Mesothelial cell of epicardium (in vitro differentiated cells): Measurements from ENCODE around the gene SPOCK2. TPM values are rescaled to one million over a fixed set of nuclear protein-coding genes. Genes with fewer than 3 reads are reported as not detected.

Experiments
- DNase-seq, 2 experiments: peaks; one replicate each; pipeline ENCODE4 v3.0.0; 2021; ENCODE audit warnings: low spot score in 2 of 2; ENCODE audit not compliant: unreplicated experiment in 2 of 2
- H3K27ac Mint-ChIP-seq: 2 replicates; pipeline ENCODE4 v1.8.0; 2021; ENCODE audit warnings: mixed read lengths
- H3K27me3 Mint-ChIP-seq: 2 replicates; pipeline ENCODE4 v1.8.0; 2021; ENCODE audit warnings: low read depth, mixed read lengths
- H3K36me3 Mint-ChIP-seq: 2 replicates; pipeline ENCODE4 v1.8.0; 2021; ENCODE audit warnings: mixed read lengths
- H3K4me1 Mint-ChIP-seq: 2 replicates; pipeline ENCODE4 v1.8.0; 2021; ENCODE audit warnings: mixed read lengths
- H3K4me3 Mint-ChIP-seq: 2 replicates; pipeline ENCODE4 v1.8.0; 2021; ENCODE audit warnings: mild to moderate bottlenecking, moderate library complexity, mixed read lengths
- H3K9me3 Mint-ChIP-seq: 2 replicates; pipeline ENCODE4 v1.8.0; 2021; ENCODE audit warnings: mixed read lengths
- total RNA-seq: library from RNA; stranded (reverse); gene quantifications from 3 replicates; pipeline ENCODE4 v1.2.1, GENCODE V29; 2021
- TF ChIP-seq, protein P1 (sequence below): fragments of 200-600 bp; sonication (generic); IDR thresholded peaks from one replicate; pipeline ENCODE4 v1.5.0; 2021; ENCODE audit warnings: antibody characterized with exemption; ENCODE audit not compliant: unreplicated experiment

The SPOCK2 gene
- total RNA-seq, 1 donor from 2014 or later: 28.5 TPM

DNA sequence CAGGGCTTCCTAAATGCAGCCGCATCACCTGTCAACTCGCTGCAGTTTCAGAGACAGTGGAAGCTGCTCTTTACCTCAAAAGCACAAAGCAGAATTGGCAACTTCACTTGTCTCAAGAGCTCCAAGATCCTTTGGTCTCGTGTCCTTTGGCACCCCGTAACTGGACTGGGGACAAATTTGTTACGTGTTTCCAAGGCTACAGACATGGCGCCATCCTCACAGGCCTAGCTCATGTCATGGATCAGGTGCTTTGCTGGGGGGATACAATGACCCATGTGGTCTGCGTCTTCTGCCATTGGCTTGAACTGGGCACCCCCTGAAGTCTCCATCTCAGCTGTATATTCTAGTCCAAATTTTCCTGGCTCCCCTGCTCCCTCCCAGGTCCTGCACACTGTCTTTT lies 75.6 kb downstream of the SPOCK2 start:
- Mint-ChIP-seq H3K27me3 (no peaks in the 10 kb centered on the region), H3K9me3 (no peaks in the 10 kb centered on the region), H3K4me1 (peaks cover 47% of the 10 kb centered on the region), H3K27ac (no peak overlapping the region), H3K4me3 (no peak overlapping the region), H3K36me3 (peaks cover 11% of the 10 kb centered on the region)
- no peak for DNase-seq
- TF ChIP-seq, protein P1, sequence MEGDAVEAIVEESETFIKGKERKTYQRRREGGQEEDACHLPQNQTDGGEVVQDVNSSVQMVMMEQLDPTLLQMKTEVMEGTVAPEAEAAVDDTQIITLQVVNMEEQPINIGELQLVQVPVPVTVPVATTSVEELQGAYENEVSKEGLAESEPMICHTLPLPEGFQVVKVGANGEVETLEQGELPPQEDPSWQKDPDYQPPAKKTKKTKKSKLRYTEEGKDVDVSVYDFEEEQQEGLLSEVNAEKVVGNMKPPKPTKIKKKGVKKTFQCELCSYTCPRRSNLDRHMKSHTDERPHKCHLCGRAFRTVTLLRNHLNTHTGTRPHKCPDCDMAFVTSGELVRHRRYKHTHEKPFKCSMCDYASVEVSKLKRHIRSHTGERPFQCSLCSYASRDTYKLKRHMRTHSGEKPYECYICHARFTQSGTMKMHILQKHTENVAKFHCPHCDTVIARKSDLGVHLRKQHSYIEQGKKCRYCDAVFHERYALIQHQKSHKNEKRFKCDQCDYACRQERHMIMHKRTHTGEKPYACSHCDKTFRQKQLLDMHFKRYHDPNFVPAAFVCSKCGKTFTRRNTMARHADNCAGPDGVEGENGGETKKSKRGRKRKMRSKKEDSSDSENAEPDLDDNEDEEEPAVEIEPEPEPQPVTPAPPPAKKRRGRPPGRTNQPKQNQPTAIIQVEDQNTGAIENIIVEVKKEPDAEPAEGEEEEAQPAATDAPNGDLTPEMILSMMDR: no peak

DNA sequence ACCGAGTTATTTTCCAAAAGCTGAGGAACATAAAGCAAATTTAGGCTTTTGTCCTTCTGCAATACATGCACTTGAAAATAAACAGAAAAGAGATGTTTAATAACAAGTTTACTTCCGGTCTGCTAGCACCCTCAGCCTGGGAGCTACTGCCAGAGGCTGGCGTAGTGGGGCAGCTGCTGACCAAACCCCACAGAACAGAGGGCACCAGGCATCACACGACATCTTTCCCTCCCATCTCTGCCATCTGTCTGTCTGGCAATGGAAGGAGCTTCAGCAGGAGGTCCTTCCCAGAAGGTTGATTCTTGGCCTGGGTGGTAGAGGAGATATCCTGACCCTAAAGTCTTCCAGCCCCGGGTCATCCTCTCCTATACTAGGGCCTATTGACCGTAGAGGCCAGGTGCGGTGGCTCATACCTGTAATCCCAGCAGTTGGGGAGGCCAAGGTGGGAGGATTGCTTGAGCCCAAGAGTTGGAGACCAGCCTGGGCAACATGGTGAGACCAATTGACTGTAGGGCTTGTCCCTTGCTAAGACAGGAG lies 76.3 kb downstream of the SPOCK2 start:
- peaks cover 42% of the 10 kb centered on the region for H3K4me1 Mint-ChIP-seq
- H3K27ac Mint-ChIP-seq: no peak overlapping the region
- H3K36me3 Mint-ChIP-seq: peaks cover 12% of the 10 kb centered on the region
- H3K9me3 Mint-ChIP-seq: no peaks in the 10 kb centered on the region
- TF ChIP-seq, protein P1: no peak
- no peak for DNase-seq
- H3K4me3 Mint-ChIP-seq: no peak overlapping the region
- H3K27me3 Mint-ChIP-seq: no peaks in the 10 kb centered on the region

- no peak overlapping the region for H3K4me3 Mint-ChIP-seq
- DNase-seq: no peak
- peaks cover 42% of the 10 kb centered on the region for H3K4me1 Mint-ChIP-seq
- TF ChIP-seq, protein P1: no peak
- no peaks in the 10 kb centered on the region for H3K27me3 Mint-ChIP-seq
- H3K27ac Mint-ChIP-seq: peak overlapping the region; percentile 98
- H3K36me3 Mint-ChIP-seq: peaks cover 18% of the 10 kb centered on the region
- H3K9me3 Mint-ChIP-seq: no peaks in the 10 kb centered on the region
Observed at GRCh38 chr10:72011468-72011867, 76.9 kb downstream of the SPOCK2 start.

DNA sequence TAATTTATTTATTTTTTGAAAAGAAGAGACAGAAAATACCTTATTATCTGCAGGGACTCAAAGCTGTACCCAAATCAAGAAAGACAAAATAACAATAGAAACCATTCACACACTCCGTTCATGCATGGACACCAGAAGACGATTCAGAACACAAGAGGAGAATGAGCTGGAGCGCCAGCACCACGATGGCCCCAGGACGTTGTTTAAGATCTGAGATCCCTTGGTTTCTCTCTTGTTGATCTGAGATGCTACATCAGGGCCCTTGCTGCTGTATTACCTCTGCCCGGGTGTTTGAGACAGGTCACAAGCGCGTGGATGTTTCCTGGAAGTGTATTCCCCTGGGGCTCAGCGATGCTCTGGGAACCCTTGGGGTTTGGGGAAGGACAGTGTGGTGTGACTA lies 77.3 kb downstream of the SPOCK2 start:
- Mint-ChIP-seq H3K27ac (peak overlapping the region; percentile 98), H3K9me3 (no peaks in the 10 kb centered on the region), H3K27me3 (no peaks in the 10 kb centered on the region), H3K4me3 (no peak overlapping the region), H3K4me1 (peaks cover 42% of the 10 kb centered on the region), H3K36me3 (peaks cover 18% of the 10 kb centered on the region)
- TF ChIP-seq, protein P1: no peak
- no peak for DNase-seq

GRCh38 chr10:72010234-72010973 lies 77.9 kb downstream of the SPOCK2 start:
- Mint-ChIP-seq H3K4me3 (no peak overlapping the region), H3K27me3 (no peaks in the 10 kb centered on the region), H3K9me3 (no peaks in the 10 kb centered on the region), H3K4me1 (peaks cover 42% of the 10 kb centered on the region), H3K36me3 (peaks cover 18% of the 10 kb centered on the region), H3K27ac (peak overlapping the region; percentile 98)
- TF ChIP-seq, protein P1: no peak
- no peak for DNase-seq
